GM19351 (cell line): ENCODE results near the gene BEX3.
"Not testable (repeated sequence)": the region's sequence is repeated elsewhere in the genome, so short reads cannot be mapped to it uniquely, and the experiment has no call there.

ENCODE experiments used
- ATAC-seq: cut with Tn5 transposase; IDR thresholded peaks from one replicate; pipeline ENCODE4 v1.9.1; 2021; ENCODE audit warnings: mild to moderate bottlenecking, moderate library complexity; ENCODE audit not compliant: unreplicated experiment

BEX3 gene

DNA sequence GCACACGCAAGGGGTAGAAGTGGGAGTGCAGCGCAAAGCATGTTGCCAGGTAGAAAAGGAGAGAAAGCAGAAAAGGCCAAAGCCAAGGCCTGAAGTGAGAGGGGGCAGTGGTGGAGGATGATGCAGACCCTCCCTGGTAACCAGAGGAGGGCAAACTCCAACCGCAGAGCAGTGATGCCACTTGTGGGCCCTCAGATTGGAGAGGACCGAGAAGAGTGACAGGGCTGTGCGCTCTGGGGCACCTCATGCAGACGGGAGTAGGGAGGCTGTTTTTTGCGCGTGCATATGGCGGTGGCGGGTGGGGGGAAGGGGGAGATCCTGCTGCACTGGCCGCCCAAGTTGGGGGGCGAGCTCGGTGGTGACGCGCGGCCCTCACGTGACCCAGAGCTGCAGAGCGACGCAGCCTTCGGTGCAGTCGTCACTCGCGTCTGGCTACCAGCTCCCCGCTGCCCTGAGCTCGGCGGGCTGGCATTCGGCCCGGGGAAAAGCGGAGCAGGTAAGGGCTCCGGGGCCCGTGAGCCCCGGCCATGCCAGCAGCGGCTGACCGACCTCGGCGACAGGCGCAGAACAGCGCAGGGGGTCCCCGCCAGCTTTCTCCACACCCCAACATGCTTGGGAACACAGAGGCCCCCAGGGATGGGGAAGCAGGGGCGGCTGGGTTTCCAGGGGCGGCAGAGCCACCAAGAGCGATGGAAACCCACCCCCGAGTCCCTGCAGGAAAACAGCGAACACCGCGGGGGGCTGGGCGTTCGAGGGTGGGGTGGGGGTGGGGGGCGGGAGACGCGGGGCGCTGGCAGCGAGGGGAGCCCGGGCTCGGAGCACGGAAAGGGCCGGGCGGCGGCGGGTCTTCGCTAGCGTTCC, at the start of gene BEX3:
Gene BEX3 (plus strand): TSS at position 421 of the 861 bp plus-strand sequence. CDS start 984 bp downstream, outside the sequence.
- ATAC-seq, result no peak

DNA sequence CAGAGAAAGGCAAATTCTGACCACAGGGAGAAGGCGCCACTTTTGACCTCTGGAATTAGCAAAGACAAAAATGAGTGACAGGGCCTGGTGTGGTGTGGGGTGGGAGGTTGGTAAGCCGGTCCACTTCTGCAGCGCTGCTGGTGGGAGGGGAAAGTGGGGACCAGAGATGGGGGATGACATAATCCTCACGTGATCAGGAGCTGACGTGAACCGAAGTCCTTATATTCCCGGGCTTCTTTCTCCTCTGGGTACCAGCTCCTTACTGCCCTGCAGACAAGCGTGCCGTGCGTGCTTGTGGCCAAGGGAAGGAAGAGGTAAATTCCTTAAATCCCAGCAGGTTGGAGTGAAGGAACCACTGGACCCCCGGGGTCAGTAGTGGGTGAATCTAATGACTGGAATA, 46.3 kb upstream of the BEX3 start, which contains the start of gene TCEAL7:
Gene TCEAL7 (plus strand): TSS at position 249 of the 400 bp plus-strand sequence. CDS start 1,165 bp downstream, outside the sequence.
- no peak for ATAC-seq

DNA sequence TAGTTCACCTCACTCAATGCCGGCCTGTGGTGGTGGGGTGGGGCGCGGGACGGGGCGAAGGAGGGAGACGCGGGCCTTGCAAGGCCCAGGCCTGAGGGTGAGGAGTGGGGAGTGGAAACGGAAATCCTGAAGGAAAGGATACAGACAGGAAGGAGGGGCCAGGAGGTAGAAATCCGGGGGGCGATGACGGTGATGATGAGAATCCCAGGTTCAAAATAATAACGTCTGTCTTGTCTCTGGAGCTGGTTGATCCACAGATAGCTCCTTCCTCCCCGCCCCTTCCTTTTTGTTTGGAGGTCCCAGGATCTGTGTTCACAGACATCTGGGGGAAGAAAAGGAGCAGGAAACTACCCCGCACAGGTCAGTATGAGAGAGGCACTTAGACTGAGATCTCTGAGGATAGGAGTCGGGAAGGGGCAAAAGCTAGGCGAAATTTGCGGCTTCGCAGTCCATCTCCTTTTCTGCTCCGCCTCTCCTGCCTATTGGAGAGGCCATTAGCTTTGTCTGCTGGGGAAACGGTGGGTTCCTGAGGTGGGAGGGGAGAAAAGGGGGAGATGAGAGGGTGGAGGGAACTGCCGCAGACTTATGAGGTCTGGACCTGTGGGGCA, 45.6 kb upstream of the BEX3 start:
- ATAC-seq, result no peak

DNA sequence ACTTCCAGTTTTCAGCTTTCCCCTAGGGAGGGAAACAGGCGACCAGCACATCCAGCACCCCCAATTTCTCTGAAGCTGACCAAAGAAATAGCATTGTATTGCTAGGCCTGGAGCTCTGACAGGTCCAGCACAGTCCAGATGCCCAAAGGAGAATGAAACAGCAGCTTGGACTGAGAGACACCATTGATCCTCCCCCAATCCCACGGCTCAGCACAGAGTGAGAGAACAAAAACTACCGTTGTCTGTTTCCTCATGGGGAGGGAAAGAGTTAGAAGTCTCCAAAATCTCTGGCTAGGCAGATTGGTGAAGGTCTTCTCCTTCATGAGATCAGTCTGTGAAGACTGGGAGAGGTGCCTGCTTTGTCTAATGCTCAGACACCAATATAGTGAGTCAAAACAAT, 37.7 kb upstream of the BEX3 start:
- no peak for ATAC-seq

DNA sequence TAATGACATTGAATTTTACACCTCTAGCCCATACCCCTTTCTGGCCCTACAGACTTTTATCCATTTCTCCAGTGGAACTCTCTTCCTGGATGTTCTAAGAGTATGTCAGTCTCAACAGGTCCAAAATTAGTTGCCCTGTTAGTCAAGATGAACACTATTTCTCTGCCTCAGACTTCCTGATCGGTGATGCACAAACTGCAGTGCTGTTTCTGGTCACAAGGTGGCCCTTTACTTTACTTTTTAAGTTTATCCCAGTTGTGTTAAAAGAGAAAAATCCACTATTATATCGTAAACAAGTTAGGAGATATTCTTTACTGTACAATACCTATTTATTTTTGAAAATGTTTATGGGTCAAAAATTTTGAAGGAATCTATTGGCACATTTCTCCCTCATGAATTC, 33.2 kb upstream of the BEX3 start:
- ATAC-seq, result peak; percentile 92

DNA sequence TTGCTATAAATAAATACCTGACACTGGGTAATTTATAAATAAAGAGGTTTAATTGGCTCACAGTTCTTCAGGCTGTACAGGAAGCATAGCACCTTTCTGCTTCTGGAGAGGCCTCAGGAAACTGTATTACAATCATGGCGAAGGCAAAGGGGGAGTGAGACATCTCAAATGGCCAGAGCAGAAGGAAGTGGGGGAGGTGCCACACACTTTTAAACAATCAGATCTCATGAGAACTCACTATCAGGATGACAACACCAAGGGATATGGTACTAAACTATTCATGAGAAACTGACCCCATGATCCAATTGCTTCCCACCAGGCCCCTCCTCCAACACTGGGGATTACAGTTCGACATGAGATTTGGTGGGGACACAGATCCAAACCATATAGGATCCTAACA, 31.7 kb upstream of the BEX3 start:
- no peak for ATAC-seq

DNA sequence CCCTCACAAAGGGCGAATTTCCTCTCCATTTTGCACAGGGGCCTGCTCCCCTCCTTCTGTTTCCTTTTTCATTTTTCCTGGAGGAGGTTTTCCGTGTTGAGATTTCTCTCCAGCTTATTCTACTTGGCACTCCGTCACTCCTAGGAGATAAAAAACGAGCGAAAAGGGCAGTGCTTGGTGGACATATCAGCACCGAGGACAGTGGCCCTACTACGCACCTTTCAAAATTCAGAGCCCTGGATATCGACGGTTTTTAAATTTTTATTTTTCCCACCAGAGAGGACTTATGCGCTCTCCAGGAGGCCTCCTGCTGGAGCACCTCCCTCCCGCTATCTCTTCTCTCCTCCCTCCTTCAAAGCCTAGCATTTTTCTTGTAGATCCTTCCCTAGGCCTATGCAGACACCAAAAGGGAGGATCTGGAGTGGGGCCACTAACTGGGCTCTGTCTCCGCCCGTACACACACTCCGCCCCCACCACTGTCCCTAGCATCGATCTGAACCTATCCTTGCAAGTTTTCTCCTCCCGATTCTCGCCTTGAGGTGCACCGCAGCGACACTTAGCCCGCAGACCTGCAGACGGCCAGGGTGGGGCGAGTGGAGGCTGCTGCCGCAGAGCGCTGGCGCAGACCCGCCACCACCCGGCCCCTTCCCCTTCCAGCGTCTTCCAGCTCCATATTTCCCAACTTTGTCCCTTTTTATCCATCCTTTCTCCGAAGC, 28.5 kb upstream of the BEX3 start:
- no peak for ATAC-seq

DNA sequence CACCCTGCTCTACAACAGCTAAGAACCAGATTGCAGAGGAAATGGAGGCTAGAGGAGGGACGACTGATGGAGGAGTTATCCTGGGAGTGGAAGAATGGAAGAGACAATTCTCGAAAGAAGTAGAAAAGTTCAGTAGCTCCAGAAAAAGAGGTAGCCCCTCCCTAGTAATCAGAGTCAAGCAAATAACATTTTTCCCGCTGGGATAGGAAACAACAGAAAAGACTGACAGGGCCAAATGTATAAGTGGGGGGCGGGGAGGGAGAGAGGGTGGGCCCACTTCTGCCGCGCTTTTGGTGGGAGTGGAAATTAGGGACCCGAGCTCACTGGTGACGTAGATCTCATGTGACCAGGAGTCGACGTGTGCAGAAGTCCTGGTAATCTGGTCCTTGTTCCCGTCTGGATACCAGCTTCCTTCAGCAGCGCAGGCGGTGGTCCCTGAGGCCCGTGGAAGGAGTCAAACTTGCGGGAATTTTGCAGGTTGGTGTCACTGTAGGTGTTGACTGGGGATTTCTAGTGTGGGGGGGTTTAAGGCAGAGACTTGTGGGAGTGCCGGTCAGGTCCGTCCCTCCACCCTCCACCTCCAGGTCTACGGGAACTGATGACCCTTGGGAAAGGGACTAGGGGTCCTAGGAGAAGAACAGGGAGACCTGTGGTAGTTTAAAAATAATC, 20.1 kb upstream of the BEX3 start, which contains the start of gene TCEAL9:
Gene TCEAL9 (plus strand): TSS at position 377 of the 669 bp plus-strand sequence. CDS start 1,179 bp downstream, outside the sequence.
- no peak for ATAC-seq

DNA sequence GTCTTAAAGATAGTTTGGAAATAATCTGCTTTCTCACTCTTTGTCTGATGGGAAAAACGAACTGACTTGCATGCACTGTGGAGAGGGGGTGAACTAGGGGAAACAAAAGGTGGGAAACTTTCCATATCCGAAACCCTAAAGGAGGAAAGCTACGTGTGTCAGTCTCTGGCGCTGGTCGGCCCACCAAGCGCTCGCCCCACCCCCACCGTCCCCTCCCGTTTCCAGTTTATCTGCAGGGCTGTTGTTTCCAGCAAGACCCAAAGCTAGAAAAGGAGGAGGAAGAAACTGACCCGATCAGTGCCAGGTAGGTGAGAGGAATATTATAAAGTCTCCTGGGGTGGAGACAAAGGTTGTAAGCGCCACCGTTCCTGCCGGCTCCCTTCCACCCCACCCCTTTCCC, 19.5 kb upstream of the BEX3 start:
- no peak for ATAC-seq

DNA sequence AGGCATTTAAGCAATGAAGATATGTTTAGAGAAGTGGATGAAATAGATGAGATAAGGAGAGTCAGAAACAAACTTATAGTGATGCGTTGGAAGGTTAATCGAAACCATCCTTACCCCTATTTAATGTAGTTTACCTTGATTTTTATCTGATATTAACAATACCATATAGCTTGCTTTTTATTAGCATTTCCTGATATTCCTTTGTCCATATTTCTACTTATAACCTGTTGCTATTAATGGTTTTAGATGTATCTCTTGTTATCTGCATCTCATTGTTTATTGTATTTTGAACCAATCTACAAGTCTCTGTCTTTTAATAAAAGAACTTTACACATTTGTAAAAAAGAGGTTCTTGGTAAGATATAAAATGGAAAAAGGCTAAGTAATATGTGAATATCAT, 18.5 kb upstream of the BEX3 start:
- ATAC-seq, result no peak

DNA sequence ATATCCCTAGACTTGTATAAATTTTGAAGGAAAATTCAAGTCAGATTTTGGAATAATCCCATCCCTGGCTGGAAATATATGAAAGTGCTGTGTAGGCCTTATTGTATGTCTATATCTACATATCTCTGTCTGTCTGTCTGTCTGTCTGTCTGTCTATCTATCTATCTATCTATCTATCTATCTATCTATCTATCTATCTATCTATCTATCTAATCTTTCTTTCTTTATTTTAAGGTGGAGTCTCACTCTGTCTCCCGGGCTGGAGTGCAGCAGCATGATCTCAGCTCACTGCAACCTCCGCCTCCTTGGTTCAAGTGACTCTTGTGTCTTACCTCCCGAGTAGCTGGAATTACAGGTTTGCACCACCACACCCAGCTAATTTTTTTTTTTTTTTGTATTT, 16.7 kb upstream of the BEX3 start:
- not testable (repeated sequence) for ATAC-seq

DNA sequence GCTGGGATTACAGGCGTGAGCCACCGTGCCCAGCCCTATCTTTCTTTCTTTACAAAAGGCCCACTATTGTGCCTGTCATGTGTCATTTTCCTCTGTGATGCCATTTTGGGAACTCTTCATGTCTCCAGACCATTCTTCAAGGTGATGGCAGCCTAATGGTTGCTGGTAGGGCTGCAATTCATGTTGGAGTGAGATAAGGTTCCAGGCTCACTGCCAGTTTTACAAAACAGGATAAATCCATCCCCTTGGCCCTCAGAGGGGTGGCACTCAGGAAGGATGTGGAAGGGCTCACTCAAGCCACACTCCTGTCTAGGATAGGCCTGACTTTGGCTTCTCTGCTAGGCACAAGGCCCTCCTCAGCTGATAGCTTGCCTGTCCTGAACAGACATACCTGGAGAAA, 16.2 kb upstream of the BEX3 start:
- no peak for ATAC-seq

DNA sequence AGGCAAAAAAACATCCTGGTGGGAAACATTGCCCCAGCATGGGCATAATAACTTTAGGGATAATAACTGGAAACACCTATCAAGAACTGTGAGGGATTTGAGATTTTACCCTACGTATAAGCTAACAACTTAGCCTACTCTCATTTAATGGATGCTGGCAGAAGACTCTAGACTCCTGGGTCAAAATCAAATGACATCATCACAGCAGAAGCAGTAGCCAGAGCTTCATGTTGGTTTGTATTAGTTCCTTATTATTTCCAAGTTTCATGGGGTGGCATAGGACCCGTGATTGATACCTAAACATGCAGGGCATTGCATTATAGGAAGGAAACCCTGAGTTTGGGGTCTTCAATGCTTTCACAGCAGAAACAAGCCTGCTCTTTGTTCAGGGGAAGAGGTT, 15.4 kb upstream of the BEX3 start:
- ATAC-seq, result no peak

DNA sequence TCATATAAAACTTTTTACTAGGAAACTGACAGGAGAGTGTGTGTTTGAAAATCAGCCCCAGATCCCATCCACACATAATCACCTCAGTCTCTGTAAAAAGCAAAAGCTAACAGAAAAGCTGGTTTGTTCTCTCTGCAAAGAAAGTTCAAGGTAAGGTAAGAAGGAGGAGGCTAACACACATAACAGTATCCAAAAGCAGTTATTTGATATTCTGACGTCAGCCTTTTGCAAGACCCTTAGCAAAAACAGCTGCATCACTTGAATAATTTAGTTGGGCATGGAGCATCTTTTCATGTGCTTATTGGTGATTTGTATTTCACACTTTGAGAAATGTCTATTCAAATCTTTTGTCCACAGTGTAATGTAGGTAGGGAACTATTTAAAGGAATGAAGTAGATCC, 14.5 kb upstream of the BEX3 start:
- ATAC-seq, result no peak

DNA sequence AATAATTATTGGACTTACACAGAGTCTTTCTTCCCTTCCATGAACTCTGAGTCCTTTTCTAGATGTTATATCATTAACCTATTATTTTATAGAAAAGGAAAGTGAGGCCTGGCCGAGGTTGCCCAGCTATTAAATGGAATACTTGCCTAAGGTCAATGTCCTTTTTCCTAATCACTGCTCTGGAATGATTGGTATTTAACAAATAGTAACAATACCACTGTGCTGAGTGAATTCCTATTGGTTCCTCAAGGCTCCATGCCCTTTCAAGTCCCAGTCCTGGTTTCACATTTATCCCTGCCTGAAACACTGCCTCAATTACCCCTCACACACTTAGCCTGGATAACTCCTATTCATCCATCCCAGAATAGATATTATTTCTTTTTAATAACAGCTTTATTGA, 13.9 kb upstream of the BEX3 start:
- no peak for ATAC-seq

DNA sequence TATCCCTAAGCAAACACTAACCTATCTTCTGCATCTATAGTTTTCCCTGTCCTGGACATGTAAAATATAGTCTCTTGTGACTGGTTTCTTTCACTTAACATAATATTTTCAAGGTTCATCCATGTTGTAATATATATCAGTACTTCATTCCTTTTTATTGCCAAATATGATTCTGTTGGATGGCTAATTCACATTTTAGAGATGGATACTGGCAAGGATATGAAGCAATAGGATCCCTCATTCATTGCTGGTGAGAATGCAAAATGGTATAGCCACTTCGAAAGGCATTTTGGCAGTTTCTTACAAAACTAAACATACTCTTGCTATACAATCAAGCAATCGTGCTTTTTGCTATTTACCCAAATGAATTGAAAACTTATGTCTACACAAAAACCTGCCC, 13.3 kb upstream of the BEX3 start:
- no peak for ATAC-seq

DNA sequence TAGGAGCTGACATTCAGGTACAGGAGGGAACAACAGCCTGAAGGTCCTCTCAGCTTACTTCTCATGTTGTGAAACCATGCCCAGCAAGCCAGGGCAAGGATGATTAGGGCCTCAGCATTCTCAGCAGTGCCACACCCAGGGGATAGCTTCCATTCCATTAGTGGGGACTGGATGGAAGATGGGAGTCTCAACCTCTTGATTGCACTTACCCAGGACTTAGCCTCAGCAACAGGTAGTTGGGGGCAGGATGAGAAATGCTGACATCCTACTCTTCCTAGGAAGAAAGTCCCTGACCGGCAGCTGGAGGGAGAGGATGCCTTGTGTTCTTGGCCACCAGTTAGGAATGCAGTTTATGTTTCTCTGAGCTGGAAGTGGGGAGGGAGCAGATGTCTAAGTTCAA, 8.8 kb upstream of the BEX3 start:
- ATAC-seq, result no peak

DNA sequence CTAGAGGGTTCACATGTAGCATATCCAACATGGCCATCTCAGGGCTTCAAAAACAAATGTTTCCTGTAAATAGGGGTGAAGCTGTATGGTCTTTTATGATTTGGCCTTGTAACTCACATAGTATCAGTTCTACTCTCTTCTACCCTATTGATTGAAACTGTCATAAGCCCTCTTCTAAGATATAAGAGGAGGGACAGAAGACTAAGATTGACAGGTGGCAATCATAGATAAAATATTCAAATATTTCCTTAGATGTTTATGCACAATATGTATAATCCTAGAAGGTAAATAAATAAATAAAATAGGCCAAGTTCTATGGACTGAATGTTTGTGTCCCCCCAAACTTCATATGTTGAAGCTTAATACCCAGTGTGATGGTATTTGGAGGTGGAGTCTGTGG, 6.9 kb upstream of the BEX3 start:
- no peak for ATAC-seq

DNA sequence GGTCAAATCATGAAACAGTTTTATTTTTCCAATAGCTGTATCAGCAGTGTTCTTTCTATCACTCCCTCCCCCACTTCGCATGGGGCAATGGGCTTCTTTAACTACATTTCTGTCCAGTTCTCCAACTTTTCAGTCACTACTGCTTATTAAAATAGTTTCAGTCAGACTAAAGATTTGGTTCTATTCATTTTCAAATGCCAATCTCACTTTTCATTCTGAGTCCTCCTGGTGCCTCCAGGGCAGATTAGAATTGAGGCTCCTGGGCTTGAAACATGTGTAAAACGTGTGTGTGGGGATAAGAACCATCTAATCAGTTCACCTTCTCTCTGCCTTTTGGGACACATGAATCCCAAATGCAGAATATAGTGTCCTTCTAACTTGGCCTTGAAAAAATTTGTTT, 3.5 kb upstream of the BEX3 start:
- ATAC-seq, result no peak

DNA sequence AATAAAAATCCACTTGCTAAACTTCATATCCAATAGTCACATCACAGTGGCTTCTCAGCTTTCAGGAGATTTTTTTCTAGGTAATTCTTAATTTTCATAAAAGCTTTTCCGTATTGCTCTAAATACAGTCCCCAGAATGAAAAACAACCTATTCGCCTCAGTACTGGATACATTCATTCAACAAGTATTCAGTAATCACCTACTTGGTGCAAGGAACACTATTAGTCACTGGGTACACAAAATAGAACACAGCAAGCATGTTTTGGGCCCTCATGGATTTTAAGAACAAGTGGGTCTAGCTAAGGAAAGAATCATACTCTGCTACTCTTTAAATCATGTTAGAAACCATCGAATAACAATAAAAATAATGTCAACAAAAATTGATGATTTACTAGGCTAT, 2.8 kb upstream of the BEX3 start:
- ATAC-seq, result no peak

DNA sequence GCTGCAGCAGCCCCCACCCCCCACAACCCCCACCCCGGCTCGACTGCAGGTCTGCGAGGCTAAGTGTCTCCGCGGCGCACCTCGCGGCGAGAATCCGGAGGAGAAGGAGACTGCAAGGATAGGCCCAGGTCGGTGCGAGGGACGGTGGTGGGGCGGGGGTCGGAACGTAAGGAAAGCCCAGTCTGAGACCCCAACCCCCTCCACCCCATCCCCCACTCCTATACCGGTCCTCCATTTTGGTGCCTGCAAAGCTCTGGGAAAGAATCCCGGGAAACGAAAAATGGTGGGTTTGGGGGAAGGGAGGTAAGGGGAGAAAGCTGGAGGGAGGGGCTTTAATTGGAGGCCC, 614 bp downstream of the BEX3 start:
- no peak for ATAC-seq
